ENCODE data around the gene SRF. TPM values are rescaled to one million over a fixed set of nuclear protein-coding genes. Genes with fewer than 3 reads are reported as not detected.

Gene SRF
- total RNA-seq, 2 donors from 2014 or later = 32.7 to 44.2 TPM

DNA sequence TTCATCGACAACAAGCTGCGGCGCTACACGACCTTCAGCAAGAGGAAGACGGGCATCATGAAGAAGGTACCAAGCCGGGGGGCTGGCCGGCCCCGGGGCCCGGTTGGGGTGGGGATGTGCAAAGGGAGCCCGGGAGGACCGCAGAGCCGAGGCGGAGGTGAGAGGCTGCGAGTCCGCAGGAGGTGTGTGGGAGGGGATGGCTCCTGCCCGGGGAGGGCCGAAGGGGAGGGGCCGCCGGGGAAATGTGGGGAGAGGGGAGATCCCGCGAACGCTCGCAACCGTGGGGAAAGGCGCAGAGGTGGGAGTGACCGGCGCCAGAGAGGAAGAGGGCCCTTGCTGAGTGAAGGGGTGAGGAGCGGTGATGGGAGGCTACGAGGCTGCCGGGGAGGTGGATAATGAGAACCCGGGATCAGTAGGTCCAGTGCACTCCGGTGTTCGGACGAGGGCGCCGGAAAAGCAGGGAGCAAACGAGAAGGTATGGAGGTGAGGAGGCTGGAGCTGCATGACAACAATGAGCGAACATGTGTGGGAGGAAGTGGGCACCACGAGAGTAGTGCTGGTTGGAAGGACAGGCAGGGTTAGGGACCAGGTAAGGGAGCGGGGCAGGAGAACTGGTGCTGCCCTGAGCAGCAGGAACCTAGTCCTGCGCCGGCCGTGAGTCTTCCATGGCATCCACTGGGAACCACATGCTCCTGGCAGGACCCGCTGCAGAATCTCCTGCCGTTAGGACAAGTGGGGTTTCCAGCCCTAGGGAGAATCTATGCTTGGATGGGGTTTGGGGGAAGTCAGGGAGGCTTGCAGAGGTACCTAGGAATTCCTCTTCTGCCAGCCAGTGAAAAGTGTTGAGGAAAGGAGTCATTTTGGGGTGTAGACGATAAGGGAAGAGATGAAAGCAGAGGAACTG is 1.3 kb downstream of the SRF start:
- Histone ChIP-seq H3K36me3 (ENCODE audit: control insufficient read depth, insufficient read depth, low read length) (peaks cover 26% of the 10 kb centered on the region), H3K9me3 (ENCODE audit: control insufficient read depth, low read length) (no peaks in the 10 kb centered on the region), H3K4me3 (ENCODE audit: low read length) (peak overlapping the region; percentile 95), H3K4me1 (ENCODE audit: control insufficient read depth, insufficient read depth, low read length) (peaks cover 14% of the 10 kb centered on the region), H3K27ac (ENCODE audit: low read depth, low read length) (peak overlapping the region; percentile 45), H3K27me3 (ENCODE audit: control insufficient read depth, insufficient read depth, low read length, poor library complexity, severe bottlenecking) (no peaks in the 10 kb centered on the region), H3K9ac (ENCODE audit: extremely low read depth, low read length, poor library complexity, severe bottlenecking) (peak overlapping the region; percentile 71)
- TF ChIP-seq, protein P1, sequence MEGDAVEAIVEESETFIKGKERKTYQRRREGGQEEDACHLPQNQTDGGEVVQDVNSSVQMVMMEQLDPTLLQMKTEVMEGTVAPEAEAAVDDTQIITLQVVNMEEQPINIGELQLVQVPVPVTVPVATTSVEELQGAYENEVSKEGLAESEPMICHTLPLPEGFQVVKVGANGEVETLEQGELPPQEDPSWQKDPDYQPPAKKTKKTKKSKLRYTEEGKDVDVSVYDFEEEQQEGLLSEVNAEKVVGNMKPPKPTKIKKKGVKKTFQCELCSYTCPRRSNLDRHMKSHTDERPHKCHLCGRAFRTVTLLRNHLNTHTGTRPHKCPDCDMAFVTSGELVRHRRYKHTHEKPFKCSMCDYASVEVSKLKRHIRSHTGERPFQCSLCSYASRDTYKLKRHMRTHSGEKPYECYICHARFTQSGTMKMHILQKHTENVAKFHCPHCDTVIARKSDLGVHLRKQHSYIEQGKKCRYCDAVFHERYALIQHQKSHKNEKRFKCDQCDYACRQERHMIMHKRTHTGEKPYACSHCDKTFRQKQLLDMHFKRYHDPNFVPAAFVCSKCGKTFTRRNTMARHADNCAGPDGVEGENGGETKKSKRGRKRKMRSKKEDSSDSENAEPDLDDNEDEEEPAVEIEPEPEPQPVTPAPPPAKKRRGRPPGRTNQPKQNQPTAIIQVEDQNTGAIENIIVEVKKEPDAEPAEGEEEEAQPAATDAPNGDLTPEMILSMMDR (conservative IDR thresholded peaks at IDR 0.05) = no peak
- Mint-ChIP-seq H3K4me1 (peaks cover 30% of the 10 kb centered on the region), H3K4me3 (peak overlapping the region; percentile 94), H3K9me3 (no peaks in the 10 kb centered on the region), H3K36me3 (ENCODE audit: low read depth) (peaks cover 25% of the 10 kb centered on the region), H3K27ac (peak overlapping the region; percentile 91), H3K27me3 (ENCODE audit: insufficient read depth) (peaks cover 2% of the 10 kb centered on the region)
- WGBS, 2 experiments (ENCODE audit: insufficient coverage in 1 of 2, insufficient read length in 1 of 2) = 2% methylated on average over 33 to 46 of the region's 46 CpGs
- peak; percentile 80 for DNase-seq

DNA sequence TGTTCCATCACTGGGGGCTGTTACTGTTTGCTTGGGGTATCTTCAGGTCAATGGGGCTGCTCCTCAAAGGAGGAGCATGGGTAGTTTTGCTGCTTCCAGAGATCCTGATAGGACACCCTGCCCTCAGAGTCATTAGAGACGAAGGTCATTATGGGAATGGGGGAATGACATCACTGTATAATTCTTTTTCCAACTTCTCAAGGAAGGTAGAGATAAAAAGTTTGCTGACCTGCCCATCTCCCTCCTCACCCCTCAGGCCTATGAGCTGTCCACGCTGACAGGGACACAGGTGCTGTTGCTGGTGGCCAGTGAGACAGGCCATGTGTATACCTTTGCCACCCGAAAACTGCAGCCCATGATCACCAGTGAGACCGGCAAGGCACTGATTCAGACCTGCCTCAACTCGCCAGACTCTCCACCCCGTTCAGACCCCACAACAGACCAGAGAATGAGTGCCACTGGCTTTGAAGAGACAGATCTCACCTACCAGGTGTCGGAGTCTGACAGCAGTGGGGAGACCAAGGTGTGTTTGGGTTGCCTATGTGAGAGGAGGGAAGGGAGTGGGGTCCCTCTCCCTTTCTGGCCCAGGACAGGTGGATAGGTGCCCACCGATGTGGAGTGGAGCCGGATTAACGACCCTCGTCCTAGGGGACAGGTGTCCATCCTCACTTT is 2.7 kb downstream of the SRF start:
- H3K9me3 ChIP-seq (ENCODE audit: control insufficient read depth, low read length) = no peaks in the 10 kb centered on the region
- H3K4me3 Mint-ChIP-seq = peak overlapping the region; percentile 94
- H3K4me3 ChIP-seq (ENCODE audit: low read length) = peak overlapping the region; percentile 95
- H3K27me3 Mint-ChIP-seq (ENCODE audit: insufficient read depth) = peaks cover 2% of the 10 kb centered on the region
- H3K9me3 Mint-ChIP-seq = no peaks in the 10 kb centered on the region
- no peaks in the 10 kb centered on the region for H3K27me3 ChIP-seq (ENCODE audit: control insufficient read depth, insufficient read depth, low read length, poor library complexity, severe bottlenecking)
- peaks cover 14% of the 10 kb centered on the region for H3K4me1 ChIP-seq (ENCODE audit: control insufficient read depth, insufficient read depth, low read length)
- peaks cover 30% of the 10 kb centered on the region for H3K4me1 Mint-ChIP-seq
- H3K9ac ChIP-seq (ENCODE audit: extremely low read depth, low read length, poor library complexity, severe bottlenecking) = peak overlapping the region; percentile 16
- peaks cover 35% of the 10 kb centered on the region for H3K36me3 Mint-ChIP-seq (ENCODE audit: low read depth)
- no peak for DNase-seq
- TF ChIP-seq, protein P1 (conservative IDR thresholded peaks at IDR 0.05) = no peak
- peaks cover 36% of the 10 kb centered on the region for H3K36me3 ChIP-seq (ENCODE audit: control insufficient read depth, insufficient read depth, low read length)
- 30 to 48% methylated on average over 6 to 11 of the region's 11 CpGs for WGBS, 2 experiments (ENCODE audit: insufficient coverage in 1 of 2, insufficient read length in 1 of 2)
- H3K27ac Mint-ChIP-seq = peak overlapping the region; percentile 91
- peak overlapping the region; percentile 82 for H3K27ac ChIP-seq (ENCODE audit: low read depth, low read length)

DNA sequence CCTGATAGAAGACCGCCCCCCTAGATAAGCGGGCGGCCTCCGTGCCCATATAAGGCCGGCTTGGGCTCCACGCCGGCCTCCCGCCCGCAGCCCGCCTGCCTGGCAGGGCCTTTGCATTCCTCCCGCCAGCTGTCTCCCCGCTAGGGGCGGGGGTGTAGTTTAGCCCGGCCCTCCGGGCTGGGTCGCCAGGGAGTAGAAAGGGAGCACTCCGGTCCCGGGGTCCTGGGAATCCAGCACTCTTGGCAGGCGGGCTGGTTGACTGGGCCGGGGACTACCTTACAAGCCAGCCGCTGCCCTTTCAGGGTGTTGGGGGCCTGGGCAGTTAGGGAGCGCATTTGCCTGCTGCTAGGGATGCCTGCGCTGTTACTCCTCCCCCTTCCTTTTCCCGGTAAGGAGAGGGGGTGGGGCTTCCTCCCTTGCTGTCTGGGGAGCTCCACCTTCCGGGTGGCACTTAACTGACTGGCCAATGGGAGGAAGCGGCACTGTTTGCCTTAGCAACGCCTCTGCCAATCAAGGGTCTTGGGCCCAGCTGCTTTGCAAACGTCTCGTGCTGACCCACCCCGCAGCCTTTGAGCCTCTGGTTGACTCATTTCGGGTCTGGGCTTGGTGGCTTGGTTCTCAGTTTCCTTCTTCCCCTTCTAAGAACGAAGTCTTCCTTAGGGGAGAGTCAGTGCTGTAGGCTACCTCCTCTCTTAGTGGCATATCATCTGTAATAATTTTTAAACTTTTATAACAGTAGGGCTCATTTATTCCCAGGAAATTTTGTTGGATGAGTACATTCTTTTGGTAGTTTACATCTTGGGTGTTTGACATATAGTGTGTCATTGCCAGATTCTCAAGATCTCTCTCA is 3.4 kb downstream of the SRF start:
- H3K4me3 ChIP-seq (ENCODE audit: low read length) = peak overlapping the region; percentile 95
- WGBS, 2 experiments (ENCODE audit: insufficient coverage in 1 of 2, insufficient read length in 1 of 2) = 0 to 2% methylated on average over 7 to 32 of the region's 32 CpGs
- Mint-ChIP-seq H3K27me3 (ENCODE audit: insufficient read depth) (peaks cover 2% of the 10 kb centered on the region), H3K4me1 (peaks cover 30% of the 10 kb centered on the region), H3K27ac (peak overlapping the region; percentile 91), H3K36me3 (ENCODE audit: low read depth) (peaks cover 42% of the 10 kb centered on the region), H3K4me3 (peak overlapping the region; percentile 94), H3K9me3 (no peaks in the 10 kb centered on the region)
- TF ChIP-seq, protein P1 (conservative IDR thresholded peaks at IDR 0.05) = peak; percentile 46
- H3K4me1 ChIP-seq (ENCODE audit: control insufficient read depth, insufficient read depth, low read length) = peaks cover 14% of the 10 kb centered on the region
- H3K9me3 ChIP-seq (ENCODE audit: control insufficient read depth, low read length) = no peaks in the 10 kb centered on the region
- peak; percentile 99 for DNase-seq
- H3K27me3 ChIP-seq (ENCODE audit: control insufficient read depth, insufficient read depth, low read length, poor library complexity, severe bottlenecking) = no peaks in the 10 kb centered on the region
- H3K27ac ChIP-seq (ENCODE audit: low read depth, low read length) = peak overlapping the region; percentile 82
- peak overlapping the region; percentile 43 for H3K9ac ChIP-seq (ENCODE audit: extremely low read depth, low read length, poor library complexity, severe bottlenecking)
- peaks cover 40% of the 10 kb centered on the region for H3K36me3 ChIP-seq (ENCODE audit: control insufficient read depth, insufficient read depth, low read length)

Measured in endodermal cell (in vitro differentiated cells).